HepG2 (cell line): ENCODE results near the gene NOL4L. TPM values are rescaled to one million over a fixed set of nuclear protein-coding genes. Genes with fewer than 3 reads are reported as not detected.
A peak's percentile ranks its signal among the peaks of the same experiment; 100 is the strongest.

Experiments used
- ATM ChIP-seq: fragments of 450-650 bp; IDR thresholded peaks from 2 replicates; pipeline ENCODE4 v1.7.1; 2017; ENCODE audit warnings: mild to moderate bottlenecking, borderline replicate concordance
- CCDC6 ChIP-seq: sonication (generic); formaldehyde crosslinking; IDR thresholded peaks from 2 replicates; pipeline ENCODE4 v1.8.1; 2022; ENCODE audit warnings: mild to moderate bottlenecking, missing genetic modification reagents, moderate library complexity
- CREBL2 ChIP-seq: sonication (generic); formaldehyde crosslinking; IDR thresholded peaks from 2 replicates; pipeline ENCODE4 v1.8.1; 2023; ENCODE audit warnings: missing genetic modification reagents, mild to moderate bottlenecking, borderline replicate concordance
- HDAC6 ChIP-seq: fragments of 200-600 bp; sonication (generic); IDR thresholded peaks from 2 replicates; pipeline ENCODE4 v1.7.0; 2017; ENCODE audit warnings: mild to moderate bottlenecking, antibody characterized with exemption, low read length, low read depth
- HNRNPUL1 ChIP-seq: fragments of 200-400 bp; formaldehyde crosslinking; IDR thresholded peaks from 2 replicates; pipeline ENCODE4 v1.6.1; 2017; ENCODE audit warnings: low read depth, mild to moderate bottlenecking, low read length, moderate library complexity
- NCOA5 ChIP-seq: sonication (generic); formaldehyde crosslinking; IDR thresholded peaks from 2 replicates; pipeline ENCODE4 v1.4.0; 2020; ENCODE audit warnings: missing genetic modification reagents
- PPARG ChIP-seq: conservative IDR thresholded peaks from 2 replicates; pipeline ENCODE4 v1.6.1; 2016; ENCODE audit warnings: missing biosample characterization, missing genetic modification reagents
- REST ChIP-seq, 2 experiments: IDR thresholded peaks; 2 replicates each; pipeline ENCODE4 v1.6.1; 2011 to 2012; ENCODE audit warnings: low read length in 2 of 2, borderline replicate concordance in 1 of 2, low read depth in 1 of 2, mild to moderate bottlenecking in 1 of 2, moderate library complexity in 1 of 2
- SIN3A ChIP-seq: IDR thresholded peaks from 2 replicates; pipeline ENCODE4 v1.6.1; 2011; ENCODE audit warnings: low read depth, mild to moderate bottlenecking, control low read depth, low read length, borderline replicate concordance
- SKI ChIP-seq: fragments of 450-650 bp; IDR thresholded peaks from one replicate; pipeline ENCODE4 v1.6.1; 2018; ENCODE audit warnings: mild to moderate bottlenecking; ENCODE audit not compliant: partially characterized antibody
- SMARCC2 ChIP-seq: fragments of 450-650 bp; IDR thresholded peaks from 2 replicates; pipeline ENCODE4 v1.6.1; 2017; ENCODE audit warnings: antibody characterized with exemption, mild to moderate bottlenecking
- SRSF9 ChIP-seq: fragments of 200-400 bp; formaldehyde crosslinking; IDR thresholded peaks from 2 replicates; pipeline ENCODE4 v1.6.1; 2018; ENCODE audit warnings: borderline replicate concordance, mild to moderate bottlenecking, low read depth, low read length; ENCODE audit not compliant: insufficient read depth, poor library complexity, severe bottlenecking
- ZNF18 ChIP-seq: sonication (generic); formaldehyde crosslinking; IDR thresholded peaks from 2 replicates; pipeline ENCODE4 v1.8.0; 2022; ENCODE audit warnings: mild to moderate bottlenecking, missing genetic modification reagents; ENCODE audit not compliant: insufficient replicate concordance
- ZNF274 ChIP-seq: sonication (generic); formaldehyde crosslinking; IDR thresholded peaks from 2 replicates; pipeline ENCODE4 v1.5.1; 2020; ENCODE audit warnings: mild to moderate bottlenecking, missing genetic modification reagents
- ZNF280D ChIP-seq: sonication (generic); formaldehyde crosslinking; IDR thresholded peaks from 2 replicates; pipeline ENCODE4 v1.5.1; 2020; ENCODE audit warnings: mild to moderate bottlenecking, missing genetic modification reagents
- ZNF282 ChIP-seq: fragments of 450-650 bp; IDR thresholded peaks from 2 replicates; pipeline ENCODE4 v1.6.1; 2018; ENCODE audit not compliant: partially characterized antibody
- ZNF296 ChIP-seq: sonication (generic); formaldehyde crosslinking; conservative IDR thresholded peaks from 2 replicates; pipeline ENCODE4 v1.5.0; 2020; ENCODE audit warnings: mild to moderate bottlenecking, missing genetic modification reagents
- ZNF773 ChIP-seq: sonication (generic); formaldehyde crosslinking; IDR thresholded peaks from 2 replicates; pipeline ENCODE4 v1.4.0; 2020; ENCODE audit warnings: missing genetic modification reagents, borderline replicate concordance
- ZNF784 ChIP-seq: sonication (generic); formaldehyde crosslinking; IDR thresholded peaks from 2 replicates; pipeline ENCODE4 v1.5.1; 2020; ENCODE audit warnings: missing genetic modification reagents, mild to moderate bottlenecking, borderline replicate concordance
- polyA plus RNA-seq, 8 experiments: library from polyadenylated mRNA; depleted of rRNA in 3 of 8; stranded (reverse) in 7 of 8; unstranded in 1 of 8; fragments of >200 nt; fragmentation: Illumina TruSeq in 4 of 8; extraction: Trizol in 4 of 8; gene quantifications; 2 replicates each; pipeline versions ENCODE4 v1.2.1 to v1.2.3, GENCODE V29; 2011 to 2016; ENCODE audit warnings: low read depth in 4 of 8, missing spikeins in 1 of 8, mixed read lengths in 1 of 8; ENCODE audit not compliant: insufficient read depth in 1 of 8
- total RNA-seq, 5 experiments: library from RNA; depleted of rRNA; stranded (reverse); fragments of >200 nt; fragmentation: Illumina TruSeq; extraction: Trizol; gene quantifications; 2 replicates each; pipeline ENCODE4 v1.2.3, GENCODE V29; 2016; ENCODE audit warnings: low read depth in 1 of 5

NOL4L gene
- total and polyA plus RNA-seq, 2 of the 13 experiments (the other 11 are each of a cell fraction or from before 2014, with no cell fraction given) = 16.6 to 35.4 TPM

GRCh38 chr20:32537657-32538525 lies 47.2 kb downstream of the NOL4L start (continued):
- TF ChIP-seq PPARG (CRISPR knock-in tag) (peak; percentile 85), ZNF280D (no peak), ZNF784 (CRISPR knock-in tag) (peak; percentile 14; the same call in 1 of the 2 replicates), REST (IDR thresholded peaks at IDR 0.05; ENCODE audit: borderline replicate concordance in 1 of 2, low read depth in 1 of 2, low read length in 2 of 2) (no peak), SMARCC2 (no peak), HNRNPUL1 (no peak), CREBL2 (CRISPR knock-in tag) (no peak), ZNF18 (CRISPR knock-in tag) (no peak), ATM (no peak), HDAC6 (no peak), ZNF274 (CRISPR knock-in tag) (peak; percentile 34; the same call in 1 of the 2 replicates), SKI (peak; percentile 27), NCOA5 (CRISPR knock-in tag) (no peak), CCDC6 (no peak), ZNF296 (CRISPR knock-in tag) (no peak), ZNF773 (no peak), ZNF282 (no peak), SRSF9 (no peak), SIN3A (0 out of 2 replicates have a peak, but pooled peaks have one; percentile 28)
